ENCODE results near the gene CALY. TPM values are rescaled to one million over a fixed set of nuclear protein-coding genes. Genes with fewer than 3 reads are reported as not detected.
"Not testable (repeated sequence)": the region's sequence is repeated elsewhere in the genome, so short reads cannot be mapped to it uniquely, and the experiment has no call there.

Gene CALY
- total RNA-seq, 2 experiments from 2014 or later = not detected

- CTCF ChIA-PET = interaction anchor here (0.8 kb wide), 1 partner anchor 14 kb away, joined by 3 read pairs; no protein-coding TSS in a partner anchor
- H3K27ac Mint-ChIP-seq; H3K4me3 Mint-ChIP-seq; POLR2A ChIA-PET; H3K36me3 Mint-ChIP-seq (ENCODE audit: low read depth); DNase-seq; H3K9me3 Mint-ChIP-seq (ENCODE audit: insufficient read depth); ATAC-seq; H3K4me1 Mint-ChIP-seq (ENCODE audit: low read depth): not testable (repeated sequence)
- peaks cover 28% of the 10 kb centered on the region for H3K27me3 Mint-ChIP-seq (ENCODE audit: low read depth)
Measured at GRCh38 chr10:133322064-133322709, 14.5 kb downstream of the CALY start.

GRCh38 chr10:133320852-133321422 lies 15.8 kb downstream of the CALY start:
- H3K9me3 Mint-ChIP-seq (ENCODE audit: insufficient read depth); DNase-seq; POLR2A ChIA-PET; H3K4me3 Mint-ChIP-seq; H3K4me1 Mint-ChIP-seq (ENCODE audit: low read depth); H3K27ac Mint-ChIP-seq; ATAC-seq; H3K36me3 Mint-ChIP-seq (ENCODE audit: low read depth): not testable (repeated sequence)
- peaks cover 16% of the 10 kb centered on the region for H3K27me3 Mint-ChIP-seq (ENCODE audit: low read depth)
- CTCF ChIA-PET = interaction anchor here (0.8 to 2.0 kb wide), 2 partner anchors 9 to 13 kb away, joined by 3 to 9 read pairs; no protein-coding TSS in a partner anchor

GRCh38 chr10:133318494-133319127 lies 18.1 kb downstream of the CALY start:
- ATAC-seq = peak; percentile 91

GRCh38 chr10:133316732-133317131 lies 20.0 kb downstream of the CALY start:
- Mint-ChIP-seq H3K9me3 (ENCODE audit: insufficient read depth) (no peaks in the 10 kb centered on the region), H3K36me3 (ENCODE audit: low read depth) (peaks cover 2% of the 10 kb centered on the region), H3K27me3 (ENCODE audit: low read depth) (peaks cover 10% of the 10 kb centered on the region), H3K4me3 (no peak overlapping the region), H3K4me1 (ENCODE audit: low read depth) (peaks cover 4% of the 10 kb centered on the region), H3K27ac (no peak overlapping the region)
- ChIA-PET POLR2A (no interaction called here), CTCF (interaction anchor here (3.0 kb wide), 1 partner anchor 13 kb away, joined by 14 read pairs; no protein-coding TSS in a partner anchor)
- no peak for ATAC-seq
- DNase-seq = no peak

More at GRCh38 chr10:133318494-133319127, 18.1 kb downstream of the CALY start:
- peak; percentile 74 for DNase-seq
- H3K27me3 Mint-ChIP-seq (ENCODE audit: low read depth) = peaks cover 12% of the 10 kb centered on the region
- no peak overlapping the region for H3K27ac Mint-ChIP-seq
- peak overlapping the region; percentile 48 for H3K4me3 Mint-ChIP-seq
- no peaks in the 10 kb centered on the region for H3K36me3 Mint-ChIP-seq (ENCODE audit: low read depth)
- H3K9me3 Mint-ChIP-seq (ENCODE audit: insufficient read depth) = no peaks in the 10 kb centered on the region
- POLR2A ChIA-PET = interaction anchor here (0.6 kb wide), 1 partner anchor 143 kb away, joined by 3 read pairs; no protein-coding TSS in a partner anchor
- peaks cover 4% of the 10 kb centered on the region for H3K4me1 Mint-ChIP-seq (ENCODE audit: low read depth)
- CTCF ChIA-PET = interaction anchor here (1.0 kb wide), 1 partner anchor 11 kb away, joined by 3 read pairs; no protein-coding TSS in a partner anchor

- Mint-ChIP-seq H3K27me3 (ENCODE audit: low read depth) (peaks cover 10% of the 10 kb centered on the region), H3K36me3 (ENCODE audit: low read depth) (peaks cover 6% of the 10 kb centered on the region), H3K4me3 (no peak overlapping the region), H3K9me3 (ENCODE audit: insufficient read depth) (no peaks in the 10 kb centered on the region), H3K27ac (no peak overlapping the region), H3K4me1 (ENCODE audit: low read depth) (peaks cover 4% of the 10 kb centered on the region)
- ChIA-PET POLR2A (no interaction called here), CTCF (interaction anchor here (1.6 to 3.0 kb wide), 2 partner anchors 10 to 13 kb away, joined by 5 to 14 read pairs; no protein-coding TSS in a partner anchor)
- DNase-seq (no peak), ATAC-seq (peak; percentile 3)
Measured at GRCh38 chr10:133316266-133316665, 20.4 kb downstream of the CALY start.

GRCh38 chr10:133315847-133316246 lies 20.8 kb downstream of the CALY start:
- peak; percentile 5 for ATAC-seq

GRCh38 chr10:133314911-133315310 lies 21.8 kb downstream of the CALY start:
- ChIA-PET POLR2A (no interaction called here), CTCF (interaction anchor here (1.6 to 3.0 kb wide), 2 partner anchors 8 to 15 kb away, joined by 5 to 14 read pairs; no protein-coding TSS in a partner anchor)
- DNase-seq (no peak), ATAC-seq (no peak)
- Mint-ChIP-seq H3K4me1 (ENCODE audit: low read depth) (peaks cover 5% of the 10 kb centered on the region), H3K27ac (no peak overlapping the region), H3K9me3 (ENCODE audit: insufficient read depth) (no peaks in the 10 kb centered on the region), H3K4me3 (no peak overlapping the region), H3K36me3 (ENCODE audit: low read depth) (peaks cover 12% of the 10 kb centered on the region), H3K27me3 (ENCODE audit: low read depth) (peaks cover 7% of the 10 kb centered on the region)

More at GRCh38 chr10:133315847-133316246, 20.8 kb downstream of the CALY start:
- peaks cover 10% of the 10 kb centered on the region for H3K27me3 Mint-ChIP-seq (ENCODE audit: low read depth)
- ChIA-PET CTCF (interaction anchor here (1.6 to 3.0 kb wide), 2 partner anchors 9 to 14 kb away, joined by 5 to 14 read pairs; no protein-coding TSS in a partner anchor), POLR2A (no interaction called here)
- peaks cover 4% of the 10 kb centered on the region for H3K4me1 Mint-ChIP-seq (ENCODE audit: low read depth)
- H3K36me3 Mint-ChIP-seq (ENCODE audit: low read depth) = peaks cover 6% of the 10 kb centered on the region
- no peaks in the 10 kb centered on the region for H3K9me3 Mint-ChIP-seq (ENCODE audit: insufficient read depth)
- no peak overlapping the region for H3K27ac Mint-ChIP-seq
- H3K4me3 Mint-ChIP-seq = no peak overlapping the region
- DNase-seq = no peak

GRCh38 chr10:133313192-133313591 lies 23.5 kb downstream of the CALY start:
- no peak overlapping the region for H3K27ac Mint-ChIP-seq
- ChIA-PET POLR2A (no interaction called here), CTCF (no interaction called here)
- ATAC-seq = no peak
- peaks cover 15% of the 10 kb centered on the region for H3K36me3 Mint-ChIP-seq (ENCODE audit: low read depth)
- DNase-seq = no peak
- no peaks in the 10 kb centered on the region for H3K27me3 Mint-ChIP-seq (ENCODE audit: low read depth)
- H3K9me3 Mint-ChIP-seq (ENCODE audit: insufficient read depth) = no peaks in the 10 kb centered on the region
- H3K4me3 Mint-ChIP-seq = no peak overlapping the region
- H3K4me1 Mint-ChIP-seq (ENCODE audit: low read depth) = peaks cover 5% of the 10 kb centered on the region

GRCh38 chr10:133312769-133313145 lies 23.9 kb downstream of the CALY start:
- no peaks in the 10 kb centered on the region for H3K27me3 Mint-ChIP-seq (ENCODE audit: low read depth)
- no peak overlapping the region for H3K27ac Mint-ChIP-seq
- H3K9me3 Mint-ChIP-seq (ENCODE audit: insufficient read depth) = no peaks in the 10 kb centered on the region
- DNase-seq = no peak
- ATAC-seq = no peak
- CTCF ChIA-PET = no interaction called here
- peaks cover 17% of the 10 kb centered on the region for H3K36me3 Mint-ChIP-seq (ENCODE audit: low read depth)
- POLR2A ChIA-PET = no interaction called here
- no peak overlapping the region for H3K4me3 Mint-ChIP-seq
- peaks cover 7% of the 10 kb centered on the region for H3K4me1 Mint-ChIP-seq (ENCODE audit: low read depth)

GRCh38 chr10:133312016-133312768 lies 24.5 kb downstream of the CALY start:
- peaks cover 17% of the 10 kb centered on the region for H3K36me3 Mint-ChIP-seq (ENCODE audit: low read depth)
- no peaks in the 10 kb centered on the region for H3K9me3 Mint-ChIP-seq (ENCODE audit: insufficient read depth)
- no peak overlapping the region for H3K4me3 Mint-ChIP-seq
- DNase-seq = no peak
- H3K27me3 Mint-ChIP-seq (ENCODE audit: low read depth) = no peaks in the 10 kb centered on the region
- H3K27ac Mint-ChIP-seq = no peak overlapping the region
- POLR2A ChIA-PET = no interaction called here
- ATAC-seq = no peak
- peaks cover 12% of the 10 kb centered on the region for H3K4me1 Mint-ChIP-seq (ENCODE audit: low read depth)
- CTCF ChIA-PET = no interaction called here

GRCh38 chr10:133311570-133311969 lies 25.1 kb downstream of the CALY start:
- H3K36me3 Mint-ChIP-seq (ENCODE audit: low read depth) = peaks cover 17% of the 10 kb centered on the region
- peaks cover 18% of the 10 kb centered on the region for H3K4me1 Mint-ChIP-seq (ENCODE audit: low read depth)
- no peaks in the 10 kb centered on the region for H3K9me3 Mint-ChIP-seq (ENCODE audit: insufficient read depth)
- no peak for DNase-seq
- no peaks in the 10 kb centered on the region for H3K27me3 Mint-ChIP-seq (ENCODE audit: low read depth)
- no peak overlapping the region for H3K4me3 Mint-ChIP-seq
- no peak for ATAC-seq
- H3K27ac Mint-ChIP-seq = no peak overlapping the region
- ChIA-PET CTCF (interaction anchor here (0.7 kb wide), 1 partner anchor 18 kb away, joined by 3 read pairs; no protein-coding TSS in a partner anchor), POLR2A (no interaction called here)
